DND-41 (cell line): Measurements from ENCODE around the gene ZNF691.

Experiments
- CTCF ChIP-seq: IDR thresholded peaks from 2 replicates; pipeline ENCODE4 v1.5.1; 2012; ENCODE audit warnings: borderline replicate concordance, low read length, moderate library complexity, mild to moderate bottlenecking; ENCODE audit not compliant: poor library complexity, severe bottlenecking; ENCODE audit errors: extremely low read depth
- EZH2 ChIP-seq: IDR thresholded peaks from 3 replicates; pipeline ENCODE4 v1.6.1; 2012; ENCODE audit warnings: borderline replicate concordance, low read depth, mild to moderate bottlenecking, moderate library complexity, low read length, inconsistent platforms; ENCODE audit not compliant: severe bottlenecking

DNA sequence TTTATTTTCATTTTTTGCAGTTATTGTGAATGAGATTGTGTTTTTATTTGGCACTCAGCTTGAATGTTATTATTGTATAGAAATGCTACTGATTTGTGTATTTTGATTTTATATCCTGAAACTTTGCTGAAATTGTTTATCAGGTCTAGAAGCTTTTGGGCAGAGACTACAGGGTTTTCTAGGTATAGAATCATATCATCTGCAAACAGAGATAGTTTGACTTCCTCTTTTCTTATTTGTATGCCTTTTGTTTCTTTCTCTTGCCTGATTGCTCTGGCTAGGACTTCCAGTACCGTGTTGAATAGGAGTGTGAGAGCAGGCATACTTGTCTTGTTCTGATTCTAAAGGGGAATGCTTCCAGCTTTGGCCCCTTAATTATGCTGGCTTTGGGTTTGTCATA lies 27.3 kb downstream of the ZNF691 start:
- TF ChIP-seq CTCF (no peak), EZH2 (no peak)
